ENCODE results near the gene ADAMTS15.

The ADAMTS15 gene

DNA sequence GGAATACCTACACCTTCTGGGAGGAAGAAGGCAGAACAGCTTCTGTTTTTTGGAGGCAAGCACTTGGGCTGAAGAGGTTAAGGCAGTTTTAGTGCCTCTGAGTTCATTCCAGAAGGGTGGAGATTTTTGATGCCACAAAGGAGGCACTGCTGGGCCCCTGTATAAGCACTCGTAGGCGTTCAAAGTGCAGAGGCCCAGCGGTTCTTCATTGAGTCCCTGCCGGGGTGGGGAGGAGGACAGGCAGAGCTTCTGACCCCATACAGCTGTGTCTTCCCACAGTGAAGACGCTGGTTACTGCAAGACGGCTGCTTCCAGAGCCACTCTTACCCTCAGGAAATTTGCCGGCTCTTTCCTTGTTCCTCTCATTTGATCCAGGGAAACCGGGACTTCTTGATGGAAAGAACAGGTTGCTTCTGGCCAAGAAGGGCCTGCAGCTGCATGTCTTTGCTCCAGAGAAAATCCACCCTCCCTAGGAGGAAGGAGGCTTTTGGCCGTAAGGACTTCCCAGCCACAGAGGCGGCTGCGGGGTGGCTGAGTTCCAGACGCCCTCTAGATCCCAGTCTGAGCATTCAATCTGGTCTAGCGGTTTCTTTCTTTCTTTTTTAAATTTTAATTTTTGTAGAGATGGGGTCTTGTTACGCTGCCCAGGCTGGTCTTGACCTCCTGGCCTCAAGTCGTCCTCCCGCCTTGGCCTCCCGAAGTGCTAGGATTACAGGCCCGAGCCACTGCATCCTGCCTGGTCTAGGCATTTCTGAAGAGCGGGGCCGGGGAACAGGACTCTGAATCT is 9.4 kb downstream of the ADAMTS15 start:
- no peak for DNase-seq (ENCODE audit: extremely low read depth in 1 of 2, low read depth in 1 of 2)

DNA sequence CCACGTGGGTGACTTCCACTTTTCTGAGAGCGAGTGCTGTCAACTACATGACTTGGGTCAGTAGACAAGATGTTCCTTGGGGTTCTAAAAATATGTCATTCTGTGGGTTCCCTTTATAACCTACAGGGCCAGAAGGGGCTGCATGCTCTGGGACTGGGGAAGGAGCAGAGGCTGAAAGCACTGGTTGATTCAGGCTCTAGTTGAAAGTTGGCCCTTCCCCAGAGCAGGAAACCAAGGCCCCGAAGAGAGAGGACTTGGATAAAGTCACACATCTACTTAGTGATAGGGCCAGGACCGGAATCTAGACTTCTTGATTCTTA is 9.9 kb downstream of the ADAMTS15 start:
- DNase-seq (ENCODE audit: extremely low read depth in 1 of 2, low read depth in 1 of 2): no peak

DNA sequence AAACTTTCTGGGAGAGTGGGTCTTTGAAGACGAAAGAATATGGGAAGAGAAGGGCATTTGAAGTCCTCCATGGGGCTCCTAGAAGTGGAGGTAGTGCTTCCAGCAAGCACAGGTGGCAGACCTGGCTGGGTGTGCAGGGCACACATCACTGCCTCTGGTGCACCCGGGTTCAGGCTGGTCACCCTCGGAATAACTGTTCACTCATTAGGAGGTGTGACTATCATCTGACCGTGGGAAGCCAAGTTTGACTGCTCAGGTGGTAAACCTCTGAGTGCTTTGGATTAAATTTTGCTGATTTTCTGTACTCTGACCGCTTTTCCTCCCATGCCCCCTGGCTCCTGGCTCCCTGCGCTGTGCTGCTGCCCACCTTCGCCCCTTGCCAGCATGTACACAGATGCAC is 11.1 kb downstream of the ADAMTS15 start:
- no peak for DNase-seq (ENCODE audit: extremely low read depth in 1 of 2, low read depth in 1 of 2)

DNA sequence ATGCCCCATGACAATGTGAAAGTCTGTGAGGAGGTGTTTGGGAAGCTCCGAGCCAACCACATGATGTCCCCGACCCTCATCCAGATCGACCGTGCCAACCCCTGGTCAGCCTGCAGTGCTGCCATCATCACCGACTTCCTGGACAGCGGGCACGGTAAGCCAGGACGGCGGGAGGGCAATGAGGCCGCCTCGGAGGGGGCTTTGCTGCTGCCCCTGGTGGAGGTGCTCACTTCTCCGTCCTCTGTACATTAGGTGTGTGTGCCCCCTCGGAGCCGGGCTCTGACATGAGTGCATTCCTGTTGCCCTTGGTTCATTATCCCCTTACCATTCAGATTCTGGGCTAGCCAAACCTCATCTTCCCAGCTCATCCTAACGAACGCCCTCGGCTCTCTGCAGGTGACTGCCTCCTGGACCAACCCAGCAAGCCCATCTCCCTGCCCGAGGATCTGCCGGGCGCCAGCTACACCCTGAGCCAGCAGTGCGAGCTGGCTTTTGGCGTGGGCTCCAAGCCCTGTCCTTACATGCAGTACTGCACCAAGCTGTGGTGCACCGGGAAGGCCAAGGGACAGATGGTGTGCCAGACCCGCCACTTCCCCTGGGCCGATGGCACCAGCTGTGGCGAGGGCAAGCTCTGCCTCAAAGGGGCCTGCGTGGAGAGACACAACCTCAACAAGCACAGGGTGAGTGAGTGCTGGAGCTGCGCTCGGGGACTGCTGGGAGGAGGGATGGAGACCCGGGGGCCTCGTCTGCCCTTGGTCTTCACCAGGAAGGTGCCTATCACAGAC is 13.8 kb downstream of the ADAMTS15 start:
- no peak for DNase-seq (ENCODE audit: extremely low read depth in 1 of 2, low read depth in 1 of 2)

DNA sequence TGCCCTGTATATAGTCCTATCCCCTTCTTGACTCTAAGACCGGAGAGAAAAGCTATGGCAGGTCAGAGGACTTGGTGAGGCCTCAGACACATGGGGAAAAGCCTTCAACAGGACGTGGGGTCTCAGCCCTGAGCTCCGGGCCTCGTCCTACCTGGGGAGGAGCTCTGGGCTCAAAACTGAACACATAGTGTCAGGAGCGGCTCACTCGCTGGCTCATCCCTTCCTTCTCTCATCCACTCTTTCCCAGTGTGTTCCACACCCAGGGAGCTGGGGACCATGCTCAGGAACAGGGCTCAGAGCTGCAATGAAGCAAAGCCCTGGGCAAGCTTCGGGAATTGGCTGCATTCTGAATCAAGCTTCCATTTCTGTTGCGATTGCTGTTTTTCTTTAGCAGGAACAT is 14.5 kb downstream of the ADAMTS15 start:
- DNase-seq (ENCODE audit: extremely low read depth in 1 of 2, low read depth in 1 of 2): no peak

DNA sequence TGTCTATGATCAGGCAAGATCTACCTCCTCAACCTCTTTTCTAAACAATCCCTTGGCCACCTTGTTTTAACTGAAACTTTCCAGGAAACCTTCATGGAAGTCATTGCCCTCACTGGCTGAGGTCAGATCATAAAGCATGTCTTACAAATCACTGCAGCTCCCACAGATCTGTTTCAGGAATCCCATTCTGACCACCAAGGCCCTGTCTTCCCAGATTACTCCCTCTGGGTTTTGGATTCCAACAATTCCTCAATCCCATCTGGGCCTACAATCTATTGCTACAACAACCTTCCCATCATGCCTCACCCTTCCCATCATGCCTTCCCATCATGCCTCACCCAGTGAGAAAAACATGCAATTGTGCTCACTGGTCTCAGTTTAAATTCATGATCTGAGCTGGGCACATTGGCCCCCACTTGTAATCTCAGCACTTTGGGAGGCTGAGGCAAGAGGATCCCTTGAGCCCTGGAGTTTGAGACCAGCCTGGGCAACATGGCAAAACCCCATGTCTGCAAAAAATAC is 15.9 kb downstream of the ADAMTS15 start:
- no peak for DNase-seq (ENCODE audit: extremely low read depth in 1 of 2, low read depth in 1 of 2)

DNA sequence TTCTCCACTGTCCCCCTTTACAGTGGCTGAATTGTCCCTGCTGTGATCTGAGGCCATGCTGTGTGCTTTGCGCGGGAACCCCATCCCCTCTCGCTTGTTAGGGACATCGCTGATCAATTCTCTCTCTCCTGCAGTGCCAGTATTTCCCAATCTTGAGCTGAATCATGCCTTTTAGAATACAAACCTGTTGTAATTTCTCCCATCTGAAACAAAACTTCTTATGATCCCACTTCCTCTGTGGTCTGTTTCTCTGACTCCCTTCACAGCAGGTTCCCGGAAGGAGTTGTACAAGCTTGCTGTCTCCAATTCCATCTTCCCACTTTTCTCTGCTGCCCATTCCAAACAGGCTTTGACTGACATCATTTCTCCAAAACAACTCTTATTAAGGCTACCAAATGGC is 16.8 kb downstream of the ADAMTS15 start:
- no peak for DNase-seq (ENCODE audit: extremely low read depth in 1 of 2, low read depth in 1 of 2)

DNA sequence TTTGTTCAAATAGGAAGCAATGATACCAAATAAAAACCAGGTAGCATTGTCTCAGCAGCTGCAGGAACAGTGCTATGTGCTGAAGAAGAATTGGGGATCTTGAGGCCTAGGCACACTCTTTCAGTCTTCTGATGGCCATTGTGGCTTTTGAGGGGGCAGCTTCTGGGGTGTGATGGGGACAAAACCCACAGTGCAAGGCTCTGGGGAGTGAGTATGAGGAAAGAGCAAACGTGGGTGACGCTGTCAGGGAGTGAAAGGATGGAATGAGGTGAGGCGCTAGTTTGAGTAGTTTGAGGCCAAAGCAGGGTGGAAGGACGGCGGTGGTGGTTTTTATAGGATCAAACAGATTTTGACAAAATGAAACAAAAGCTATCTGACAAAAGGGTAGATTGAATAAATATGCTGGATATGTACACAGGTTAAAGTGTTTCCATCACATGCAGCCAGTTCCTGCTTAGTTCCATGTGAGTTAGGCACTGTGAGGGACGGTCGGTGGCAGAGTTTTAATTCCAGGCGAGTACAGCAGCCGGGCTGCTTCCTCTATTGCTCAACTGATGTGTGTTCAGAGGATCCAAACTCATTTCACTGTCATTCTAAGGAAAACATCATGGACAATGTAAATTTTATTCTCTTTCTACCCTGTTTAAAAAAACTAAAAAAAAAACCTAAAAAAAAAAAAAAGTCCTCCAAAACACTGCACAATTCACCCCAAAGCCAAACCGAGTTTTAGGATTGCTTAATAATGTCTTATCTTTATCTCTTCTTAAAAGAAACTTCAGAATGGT is 18.9 kb downstream of the ADAMTS15 start:
- no peak for DNase-seq (ENCODE audit: extremely low read depth in 1 of 2, low read depth in 1 of 2)

DNA sequence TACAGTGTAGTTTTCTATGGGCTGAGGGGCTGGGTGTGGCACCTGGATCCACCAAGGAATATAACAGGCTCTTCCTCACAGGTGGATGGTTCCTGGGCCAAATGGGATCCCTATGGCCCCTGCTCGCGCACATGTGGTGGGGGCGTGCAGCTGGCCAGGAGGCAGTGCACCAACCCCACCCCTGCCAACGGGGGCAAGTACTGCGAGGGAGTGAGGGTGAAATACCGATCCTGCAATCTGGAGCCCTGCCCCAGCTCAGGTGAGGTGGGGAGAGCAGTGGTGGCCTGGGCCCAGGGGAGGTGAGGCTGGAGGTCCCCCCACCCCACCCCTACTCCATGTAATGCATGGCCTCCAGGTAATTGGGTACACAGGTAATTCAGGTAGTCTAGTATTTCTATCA is 20.7 kb downstream of the ADAMTS15 start:
- no peak for DNase-seq (ENCODE audit: extremely low read depth in 1 of 2, low read depth in 1 of 2)

DNA sequence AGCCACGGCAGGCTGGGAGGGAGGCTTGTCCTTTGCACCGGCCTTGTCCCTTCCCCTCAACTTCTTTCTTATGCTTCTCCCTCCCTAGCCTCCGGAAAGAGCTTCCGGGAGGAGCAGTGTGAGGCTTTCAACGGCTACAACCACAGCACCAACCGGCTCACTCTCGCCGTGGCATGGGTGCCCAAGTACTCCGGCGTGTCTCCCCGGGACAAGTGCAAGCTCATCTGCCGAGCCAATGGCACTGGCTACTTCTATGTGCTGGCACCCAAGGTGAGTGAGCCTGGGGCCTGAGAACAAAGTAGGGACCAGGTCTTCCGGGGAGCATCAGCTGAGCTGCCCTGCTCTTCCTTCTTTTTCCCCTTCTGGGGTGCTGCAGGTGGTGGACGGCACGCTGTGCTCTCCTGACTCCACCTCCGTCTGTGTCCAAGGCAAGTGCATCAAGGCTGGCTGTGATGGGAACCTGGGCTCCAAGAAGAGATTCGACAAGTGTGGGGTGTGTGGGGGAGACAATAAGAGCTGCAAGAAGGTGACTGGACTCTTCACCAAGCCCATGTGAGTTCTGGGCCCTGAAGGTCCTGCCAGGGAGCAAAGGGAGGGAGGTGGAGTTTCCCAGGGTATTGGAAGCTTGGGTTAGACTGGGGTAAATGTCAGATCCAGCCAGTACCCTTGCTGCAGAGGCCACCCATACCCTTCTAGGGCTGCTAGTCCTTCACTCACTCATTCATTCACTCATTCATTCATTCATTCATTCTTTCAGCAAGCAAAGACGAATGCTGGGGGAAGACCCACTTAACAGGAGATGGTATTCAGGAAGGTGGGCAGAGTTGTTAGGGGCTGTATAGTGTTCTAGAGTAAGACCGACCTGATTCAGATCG is 22.6 kb downstream of the ADAMTS15 start:
- DNase-seq (ENCODE audit: extremely low read depth in 1 of 2, low read depth in 1 of 2): no peak

DNA sequence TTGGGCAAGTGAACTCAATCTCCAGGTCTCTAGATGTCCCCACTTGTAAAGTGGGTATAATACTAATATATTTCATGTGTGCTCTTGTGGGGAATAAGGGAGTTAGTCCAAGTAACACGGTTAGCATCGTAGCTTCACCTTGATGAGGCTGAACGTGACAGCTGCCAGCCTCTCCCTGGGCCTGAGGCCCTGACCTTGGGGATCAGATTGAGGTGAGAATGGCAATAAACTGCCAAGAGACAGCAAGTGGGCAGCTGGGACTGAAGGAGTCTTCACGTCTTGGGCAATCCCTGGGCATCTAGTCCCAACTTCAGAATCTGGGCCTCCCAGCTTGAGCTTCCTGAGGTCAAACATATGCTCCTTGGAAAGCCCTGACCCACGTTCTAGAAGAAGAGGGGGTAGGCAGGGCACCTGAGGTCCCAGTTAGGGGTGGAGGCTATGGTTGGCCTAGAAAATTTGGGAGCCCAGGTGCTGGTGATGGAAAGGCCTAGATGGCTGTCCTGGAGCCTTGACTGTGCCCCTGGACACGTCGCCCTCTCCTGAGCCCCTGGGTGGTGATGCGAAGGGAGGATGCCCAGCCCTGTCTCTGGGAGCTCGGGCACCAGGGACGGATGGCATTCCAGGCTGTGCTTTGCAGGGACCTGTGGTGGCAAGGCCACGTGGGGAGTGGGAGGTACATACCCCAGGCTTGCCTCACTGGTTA is 23.4 kb downstream of the ADAMTS15 start:
- DNase-seq (ENCODE audit: extremely low read depth in 1 of 2, low read depth in 1 of 2): no peak

DNA sequence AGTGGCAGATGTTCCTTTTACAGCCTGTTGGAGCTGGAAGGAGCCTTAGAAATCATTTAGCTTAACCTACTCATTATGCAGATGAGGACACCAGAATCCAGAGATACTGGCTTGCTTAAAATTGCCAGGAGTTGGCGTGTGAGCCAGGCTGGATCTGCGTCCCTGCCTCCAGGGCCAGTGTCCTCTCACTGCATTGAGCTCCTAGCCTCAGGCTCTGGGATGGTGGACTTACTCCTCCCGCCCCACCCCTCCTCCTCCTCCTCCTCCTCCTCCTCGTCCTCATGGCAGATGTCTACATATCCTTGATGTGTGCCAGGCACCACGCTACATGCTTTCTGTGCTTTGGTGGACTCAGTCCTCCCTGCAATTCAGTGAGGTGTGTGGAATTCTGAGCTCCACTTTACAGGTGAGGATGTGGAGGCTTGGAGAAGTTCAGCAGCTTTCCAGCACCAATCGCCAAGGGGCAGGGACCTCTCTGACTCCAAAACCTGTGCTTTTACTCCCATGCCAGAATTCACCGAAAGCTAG is 24.1 kb downstream of the ADAMTS15 start:
- no peak for DNase-seq (ENCODE audit: extremely low read depth in 1 of 2, low read depth in 1 of 2)

DNA sequence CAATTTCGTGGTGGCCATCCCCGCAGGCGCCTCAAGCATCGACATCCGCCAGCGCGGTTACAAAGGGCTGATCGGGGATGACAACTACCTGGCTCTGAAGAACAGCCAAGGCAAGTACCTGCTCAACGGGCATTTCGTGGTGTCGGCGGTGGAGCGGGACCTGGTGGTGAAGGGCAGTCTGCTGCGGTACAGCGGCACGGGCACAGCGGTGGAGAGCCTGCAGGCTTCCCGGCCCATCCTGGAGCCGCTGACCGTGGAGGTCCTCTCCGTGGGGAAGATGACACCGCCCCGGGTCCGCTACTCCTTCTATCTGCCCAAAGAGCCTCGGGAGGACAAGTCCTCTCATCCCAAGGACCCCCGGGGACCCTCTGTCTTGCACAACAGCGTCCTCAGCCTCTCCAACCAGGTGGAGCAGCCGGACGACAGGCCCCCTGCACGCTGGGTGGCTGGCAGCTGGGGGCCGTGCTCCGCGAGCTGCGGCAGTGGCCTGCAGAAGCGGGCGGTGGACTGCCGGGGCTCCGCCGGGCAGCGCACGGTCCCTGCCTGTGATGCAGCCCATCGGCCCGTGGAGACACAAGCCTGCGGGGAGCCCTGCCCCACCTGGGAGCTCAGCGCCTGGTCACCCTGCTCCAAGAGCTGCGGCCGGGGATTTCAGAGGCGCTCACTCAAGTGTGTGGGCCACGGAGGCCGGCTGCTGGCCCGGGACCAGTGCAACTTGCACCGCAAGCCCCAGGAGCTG is 24.8 kb downstream of the ADAMTS15 start:
- DNase-seq (ENCODE audit: extremely low read depth in 1 of 2, low read depth in 1 of 2): no peak

DNA sequence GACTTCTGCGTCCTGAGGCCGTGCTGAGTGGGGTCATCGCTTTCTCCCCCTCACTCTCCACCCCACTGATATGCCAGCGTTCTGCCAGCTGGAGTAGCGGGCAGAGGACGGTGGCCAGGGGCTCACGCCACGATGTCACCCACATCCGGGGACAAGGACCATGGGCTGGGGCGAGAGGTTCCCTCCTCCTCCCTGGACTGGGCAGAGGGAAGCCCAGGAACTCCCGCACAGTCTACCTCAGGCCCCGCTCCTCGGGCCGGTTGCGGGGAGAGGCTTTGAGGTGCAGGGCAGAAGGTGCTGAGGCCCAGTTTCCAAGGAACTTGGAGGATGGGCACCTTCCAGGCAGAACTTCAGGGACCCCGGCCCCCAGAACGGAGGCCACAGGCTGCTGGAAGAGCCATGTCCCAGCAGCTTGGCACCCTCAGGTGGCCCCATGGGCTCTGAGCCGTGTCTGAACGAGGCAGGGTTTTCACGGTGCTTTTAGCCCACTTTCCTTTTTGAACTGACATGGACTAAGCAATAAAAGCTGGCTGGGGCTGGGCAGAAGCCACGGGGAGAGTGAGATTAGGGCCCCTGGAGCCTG is 25.4 kb downstream of the ADAMTS15 start:
- no peak for DNase-seq (ENCODE audit: extremely low read depth in 1 of 2, low read depth in 1 of 2)

DNA sequence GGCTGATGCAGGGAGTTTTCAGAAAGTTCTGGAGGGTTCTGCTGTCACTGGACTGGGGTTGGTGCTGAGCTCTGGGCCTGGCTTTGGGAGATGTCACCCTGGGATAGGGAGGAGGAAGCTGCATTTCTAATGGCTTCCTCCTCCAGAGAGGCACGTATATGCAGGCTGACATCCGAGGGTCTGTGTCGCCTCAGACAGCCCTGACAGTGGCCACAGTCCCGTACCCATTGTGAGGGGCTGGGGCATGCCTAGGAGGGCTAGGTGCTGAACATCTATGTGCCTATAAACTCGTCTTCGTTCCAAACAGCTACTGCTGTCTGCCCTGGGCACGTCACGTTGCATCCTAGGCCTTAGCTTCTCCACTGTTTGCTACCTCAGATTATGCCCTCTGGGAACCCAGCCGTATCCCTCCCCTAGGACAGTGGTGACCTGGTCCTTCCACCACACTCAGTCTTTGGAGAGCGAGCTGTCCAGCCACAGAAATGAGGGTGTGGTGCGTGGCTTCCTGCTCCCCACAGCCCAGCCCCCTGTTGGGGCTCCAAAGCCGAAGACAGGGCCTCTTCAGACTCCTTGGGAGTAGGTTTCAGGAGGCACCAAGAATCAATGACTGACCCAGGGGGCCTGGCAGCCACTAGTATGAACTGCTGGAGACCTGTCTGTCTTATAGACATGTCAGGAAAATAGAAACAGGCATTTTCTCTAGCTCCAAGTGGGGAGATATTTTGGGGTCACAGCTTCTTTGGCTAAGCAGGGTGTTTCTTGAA is 26.4 kb downstream of the ADAMTS15 start:
- no peak for DNase-seq (ENCODE audit: extremely low read depth in 1 of 2, low read depth in 1 of 2)

DNA sequence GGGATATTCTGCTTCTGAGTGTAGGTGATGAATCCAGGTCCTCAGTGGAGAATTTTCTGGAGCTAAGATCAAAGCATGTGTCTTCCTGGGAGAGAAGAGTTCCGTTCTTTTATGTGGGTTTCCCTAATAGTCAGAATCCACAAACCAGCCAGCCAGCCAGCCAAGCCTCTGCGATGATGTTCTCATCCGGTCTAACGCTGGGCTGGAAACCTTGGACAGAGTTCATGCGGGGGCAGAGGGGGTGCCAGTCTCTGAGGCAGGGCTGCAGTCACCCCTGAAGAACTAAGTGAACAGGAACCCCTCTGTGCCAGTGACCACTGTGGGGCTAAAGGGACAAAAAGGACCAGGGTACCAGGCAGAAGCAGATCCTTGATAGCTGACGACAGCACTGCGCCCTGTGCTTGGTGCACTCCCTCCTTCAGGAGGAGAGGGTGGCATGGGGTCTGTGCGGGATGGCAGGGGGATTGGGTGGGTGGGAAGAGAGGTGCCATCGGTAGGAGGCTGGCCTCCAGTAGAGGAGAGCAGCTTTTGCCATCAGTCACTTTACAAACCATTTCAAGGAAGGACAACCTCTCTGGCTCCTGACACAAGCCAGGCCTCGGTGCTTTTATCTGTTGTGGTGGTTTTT is 27.1 kb downstream of the ADAMTS15 start:
- DNase-seq (ENCODE audit: extremely low read depth in 1 of 2, low read depth in 1 of 2): no peak

DNA sequence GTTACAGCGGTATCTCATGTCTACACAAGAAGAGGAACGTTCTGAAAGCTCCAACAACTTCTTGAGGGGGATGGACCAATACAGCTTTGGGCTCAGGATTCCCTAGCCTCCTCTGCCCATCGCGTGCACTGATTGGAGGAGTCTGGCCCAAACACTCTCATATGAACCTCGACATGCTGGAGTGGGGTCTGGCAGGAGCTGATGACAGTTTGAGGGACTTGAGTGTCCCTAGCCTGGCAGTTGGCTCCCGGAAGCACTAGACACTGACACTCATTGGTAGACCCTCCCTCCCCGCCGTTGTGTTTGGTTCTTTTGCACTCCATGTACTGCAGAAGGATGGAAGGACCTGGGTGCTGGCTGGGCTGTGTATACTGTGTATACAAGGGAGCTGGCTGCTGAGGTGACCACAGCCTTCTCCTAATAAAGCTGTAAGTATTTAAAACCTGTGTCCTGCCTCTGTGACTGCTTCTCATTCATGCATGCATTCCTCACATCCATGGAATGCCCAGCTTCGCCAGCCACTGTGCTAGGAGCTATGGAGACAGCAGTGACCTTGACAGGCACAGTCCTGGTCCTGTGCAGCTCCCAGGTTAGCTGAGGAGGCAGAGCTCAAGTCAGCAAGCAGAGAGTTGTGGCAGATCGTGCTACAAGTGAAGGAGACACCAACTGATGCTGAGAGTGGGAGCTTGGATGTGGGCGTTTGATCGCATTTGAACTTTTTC is 27.9 kb downstream of the ADAMTS15 start:
- DNase-seq (ENCODE audit: extremely low read depth in 1 of 2, low read depth in 1 of 2): no peak

Data from activated CD8-positive, alpha-beta memory T cell treated with anti-CD3 and anti-CD28 coated beads for 1 hour (primary cell).